Transverse colon (tissue), 4 donors: ENCODE results near the gene GPER1. TPM values are rescaled to one million over a fixed set of nuclear protein-coding genes. Genes with fewer than 3 reads are reported as not detected.

Experiments
- DNase-seq: peaks from one replicate; pipeline ENCODE4 v3.0.0-alpha.2; 2019
- H3K27ac ChIP-seq, 4 donors: fragments of 200-600 bp; sonication (generic); 2 replicates each; pipeline ENCODE4 v1.5.1; 2016 to 2018; ENCODE audit warnings: inconsistent platforms in 4 of 4
- H3K27me3 ChIP-seq: fragments of 200-600 bp; sonication (generic); 2 replicates; pipeline ENCODE4 v1.5.1; 2017; ENCODE audit warnings: inconsistent platforms
- H3K36me3 ChIP-seq, 4 donors: fragments of 200-600 bp; sonication (generic); 2 replicates each; pipeline ENCODE4 v1.5.1; 2017 to 2019; ENCODE audit warnings: inconsistent platforms in 4 of 4
- H3K4me1 ChIP-seq, 4 donors: fragments of 200-600 bp; sonication (generic); 2 replicates each; pipeline ENCODE4 v1.5.1; 2017 to 2020; ENCODE audit warnings: inconsistent platforms in 4 of 4
- H3K4me3 ChIP-seq, 4 donors: fragments of 200-600 bp; sonication (generic); 1 replicate in 1 of 4; 2 replicates in 3 of 4; pipeline versions ENCODE4 v1.5.1 to v1.6.1; 2017 to 2019; ENCODE audit warnings: inconsistent platforms in 4 of 4
- H3K9me3 ChIP-seq, 2 donors: fragments of 200-600 bp; sonication (generic); 2 replicates each; pipeline ENCODE4 v1.5.1; 2017 to 2019; ENCODE audit warnings: inconsistent platforms in 2 of 2
- EP300 ChIP-seq: sonication (generic); formaldehyde crosslinking; IDR thresholded peaks from one replicate; pipeline ENCODE4 v1.6.1; 2017; ENCODE audit warnings: antibody characterized with exemption, low read depth
- POLR2A ChIP-seq: fragments of 450-650 bp; IDR thresholded peaks from one replicate; pipeline ENCODE4 v1.6.1; 2016; ENCODE audit warnings: antibody characterized with exemption, mild to moderate bottlenecking, moderate library complexity
- POLR2AphosphoS5 ChIP-seq, 3 donors: sonication (generic); formaldehyde crosslinking; IDR thresholded peaks; one replicate each; pipeline ENCODE4 v1.6.1; 2016; ENCODE audit warnings: antibody characterized with exemption in 3 of 3
- WGBS, 2 donors: methylation state at CpG; one replicate each; pipeline ENCODE4 v1.1.5; 2018; ENCODE audit warnings: low coverage in 1 of 2; 5-methylcytosine and 5-hydroxymethylcytosine counted together
- in situ Hi-C, 4 donors: fragments of 200-750 bp; cut with MboI; loops; one replicate each; pipeline versions ENCODE4 v1.15.0 to v1.15.1; 2017; ENCODE audit warnings: low sequenced_read_pairs in 3 of 4, low pct_ligation_motif_present in 1 of 4, low pct_unique_long_range_greater_than_20kb in 1 of 4
- intact Hi-C: fragments of 100-400 bp; cut with DNase I; formaldehyde crosslinking; loops from one replicate; pipeline ENCODE4 v1.15.1; 2023; ENCODE audit warnings: low total_unique reads
- total RNA-seq, 4 donors: library from RNA; depleted of rRNA; stranded (reverse); fragments of >200 nt; gene quantifications; one replicate each; pipeline ENCODE4 v1.1.0, GENCODE V29; 2016
- TF ChIP-seq, protein P1 (sequence below), 5 experiments: fragments of 200-600 bp in 3 of 5; fragments of 450-650 bp in 2 of 5; sonication (generic) in 3 of 5; IDR thresholded peaks; 1 replicate in 2 of 5; 2 replicates in 3 of 5; pipeline ENCODE4 v1.5.1; 2016 to 2017; ENCODE audit warnings: antibody characterized with exemption in 5 of 5, inconsistent platforms in 3 of 5, mild to moderate bottlenecking in 2 of 5, moderate library complexity in 1 of 5

GPER1 gene
- total RNA-seq, 4 donors from 2014 or later, result 2.2 to 33.7 (median 11.7) TPM

GRCh38 chr7:1062296-1063294, 25.3 kb upstream of the GPER1 start:
- no peak for TF ChIP-seq EP300
- no peak for TF ChIP-seq POLR2A
- Histone ChIP-seq H3K4me1 (peaks cover 9 to 18% (median 13%) of the 10 kb centered on the region in 4 donors), H3K9me3 (no peaks in the 10 kb centered on the region), H3K36me3 (no peaks in the 10 kb centered on the region), H3K4me3 (no peak overlapping the region), H3K27ac (no peak overlapping the region), H3K27me3 (no peaks in the 10 kb centered on the region)
- intact Hi-C loops, result no loop called here
- in situ Hi-C loops, result loop anchor here in 3 of 4 donors (5.0 to 10.0 kb wide), 2 partner anchors 68 to 70 kb away; no protein-coding TSS in a partner anchor
- WGBS, 2 donors, result 88 to 90% methylated on average over 2 to 33 of the region's 33 CpGs
- no peak for DNase-seq

GRCh38 chr7:1063361-1063760, 24.6 kb upstream of the GPER1 start:
- peaks cover 9 to 18% (median 13%) of the 10 kb centered on the region in 4 donors for H3K4me1 ChIP-seq
- intact Hi-C loops (no loop called here), in situ Hi-C loops (loop anchor here in 3 of 4 donors (5.0 to 10.0 kb wide), 2 partner anchors 69 to 71 kb away; no protein-coding TSS in a partner anchor)
- DNase-seq, result no peak
- no peak overlapping the region for H3K27ac ChIP-seq
- TF ChIP-seq POLR2A (no peak), POLR2AphosphoS5 (IDR thresholded peaks at IDR 0.05) (no peak), EP300 (no peak)
- TF ChIP-seq, protein P1, sequence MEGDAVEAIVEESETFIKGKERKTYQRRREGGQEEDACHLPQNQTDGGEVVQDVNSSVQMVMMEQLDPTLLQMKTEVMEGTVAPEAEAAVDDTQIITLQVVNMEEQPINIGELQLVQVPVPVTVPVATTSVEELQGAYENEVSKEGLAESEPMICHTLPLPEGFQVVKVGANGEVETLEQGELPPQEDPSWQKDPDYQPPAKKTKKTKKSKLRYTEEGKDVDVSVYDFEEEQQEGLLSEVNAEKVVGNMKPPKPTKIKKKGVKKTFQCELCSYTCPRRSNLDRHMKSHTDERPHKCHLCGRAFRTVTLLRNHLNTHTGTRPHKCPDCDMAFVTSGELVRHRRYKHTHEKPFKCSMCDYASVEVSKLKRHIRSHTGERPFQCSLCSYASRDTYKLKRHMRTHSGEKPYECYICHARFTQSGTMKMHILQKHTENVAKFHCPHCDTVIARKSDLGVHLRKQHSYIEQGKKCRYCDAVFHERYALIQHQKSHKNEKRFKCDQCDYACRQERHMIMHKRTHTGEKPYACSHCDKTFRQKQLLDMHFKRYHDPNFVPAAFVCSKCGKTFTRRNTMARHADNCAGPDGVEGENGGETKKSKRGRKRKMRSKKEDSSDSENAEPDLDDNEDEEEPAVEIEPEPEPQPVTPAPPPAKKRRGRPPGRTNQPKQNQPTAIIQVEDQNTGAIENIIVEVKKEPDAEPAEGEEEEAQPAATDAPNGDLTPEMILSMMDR (IDR thresholded peaks at IDR 0.05), result no peak
- no peaks in the 10 kb centered on the region for H3K36me3 ChIP-seq
- H3K4me3 ChIP-seq, result no peak overlapping the region
- no peaks in the 10 kb centered on the region for H3K27me3 ChIP-seq
- WGBS, 2 donors, result 96% methylated on average over 17 of the region's 21 CpGs; no CpG with 5 or more reads in 1 of the 2 donors
- H3K9me3 ChIP-seq, result no peaks in the 10 kb centered on the region

DNA sequence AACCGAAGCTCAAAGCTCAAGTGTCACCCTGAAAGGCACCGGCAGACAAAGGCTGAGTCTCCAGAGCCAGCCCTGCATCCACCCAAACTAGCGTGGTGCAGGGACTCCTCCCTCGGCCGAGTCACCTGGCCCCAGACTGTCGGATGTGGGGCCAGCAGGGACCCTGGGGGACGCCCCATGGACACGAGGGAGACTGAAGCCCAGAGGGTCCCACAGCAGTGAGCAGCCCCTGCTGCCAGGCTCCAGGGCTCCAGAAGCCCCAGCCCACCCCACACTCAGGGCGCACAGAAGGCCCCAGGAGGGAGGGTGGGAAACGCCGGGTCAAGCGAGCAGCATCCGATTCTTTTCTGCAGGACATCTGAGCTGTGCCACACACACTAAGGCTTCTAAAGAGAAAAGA, 23.3 kb upstream of the GPER1 start:
- no peaks in the 10 kb centered on the region for H3K27me3 ChIP-seq
- intact Hi-C loops (no loop called here), in situ Hi-C loops (loop anchor here in 3 of 4 donors (5.0 to 10.0 kb wide), 2 partner anchors 70 to 72 kb away; no protein-coding TSS in a partner anchor)
- DNase-seq, result no peak
- no peak overlapping the region for H3K27ac ChIP-seq
- H3K36me3 ChIP-seq, result no peaks in the 10 kb centered on the region
- TF ChIP-seq EP300, result no peak
- no peak for TF ChIP-seq POLR2AphosphoS5 (IDR thresholded peaks at IDR 0.05)
- no peak for TF ChIP-seq POLR2A
- TF ChIP-seq, protein P1 (IDR thresholded peaks at IDR 0.05), result no peak
- peaks cover 9 to 18% (median 13%) of the 10 kb centered on the region in 4 donors for H3K4me1 ChIP-seq
- WGBS, 2 donors, result 90% methylated on average over 13 of the region's 13 CpGs; no CpG with 5 or more reads in 1 of the 2 donors
- no peaks in the 10 kb centered on the region for H3K9me3 ChIP-seq
- H3K4me3 ChIP-seq, result no peak overlapping the region

DNA sequence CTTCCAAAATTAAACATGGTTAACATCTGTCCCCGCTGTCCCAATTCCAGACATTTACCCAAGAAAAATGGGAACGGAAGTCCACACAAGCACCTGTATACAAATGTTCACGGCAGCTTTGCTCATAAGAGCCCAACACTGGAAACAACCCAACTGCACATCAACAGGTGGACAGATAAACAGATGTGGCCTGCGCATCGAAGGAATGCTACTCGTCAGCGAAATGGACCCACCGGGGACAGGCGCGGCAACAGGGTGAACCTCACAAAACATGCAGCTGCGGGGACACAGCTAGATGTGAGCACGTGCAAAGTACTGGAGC, 22.7 kb upstream of the GPER1 start:
- peaks cover 9 to 15% (median 11%) of the 10 kb centered on the region in 4 donors for H3K4me1 ChIP-seq
- in situ Hi-C loops (loop anchor here in 2 of 4 donors (10.0 kb wide), 1 partner anchor 70 kb away; no protein-coding TSS in a partner anchor), intact Hi-C loops (loop anchor here (1.0 kb wide), 1 partner anchor 72 kb away; no protein-coding TSS in a partner anchor)
- no peak for TF ChIP-seq POLR2A
- no peak for TF ChIP-seq EP300
- TF ChIP-seq POLR2AphosphoS5 (IDR thresholded peaks at IDR 0.05), result no peak
- TF ChIP-seq, protein P1 (IDR thresholded peaks at IDR 0.05), result no peak
- H3K27ac ChIP-seq, result no peak overlapping the region
- DNase-seq, result no peak
- no peaks in the 10 kb centered on the region for H3K27me3 ChIP-seq
- H3K36me3 ChIP-seq, result no peaks in the 10 kb centered on the region
- H3K4me3 ChIP-seq, result peak overlapping the region in 2 of 4 donors; percentile 6 to 21
- no peaks in the 10 kb centered on the region for H3K9me3 ChIP-seq
- 75% methylated on average over 12 of the region's 12 CpGs; no CpG with 5 or more reads in 1 of the 2 donors for WGBS, 2 donors
